Measurements from ENCODE around the gene UBAC2.

DNA sequence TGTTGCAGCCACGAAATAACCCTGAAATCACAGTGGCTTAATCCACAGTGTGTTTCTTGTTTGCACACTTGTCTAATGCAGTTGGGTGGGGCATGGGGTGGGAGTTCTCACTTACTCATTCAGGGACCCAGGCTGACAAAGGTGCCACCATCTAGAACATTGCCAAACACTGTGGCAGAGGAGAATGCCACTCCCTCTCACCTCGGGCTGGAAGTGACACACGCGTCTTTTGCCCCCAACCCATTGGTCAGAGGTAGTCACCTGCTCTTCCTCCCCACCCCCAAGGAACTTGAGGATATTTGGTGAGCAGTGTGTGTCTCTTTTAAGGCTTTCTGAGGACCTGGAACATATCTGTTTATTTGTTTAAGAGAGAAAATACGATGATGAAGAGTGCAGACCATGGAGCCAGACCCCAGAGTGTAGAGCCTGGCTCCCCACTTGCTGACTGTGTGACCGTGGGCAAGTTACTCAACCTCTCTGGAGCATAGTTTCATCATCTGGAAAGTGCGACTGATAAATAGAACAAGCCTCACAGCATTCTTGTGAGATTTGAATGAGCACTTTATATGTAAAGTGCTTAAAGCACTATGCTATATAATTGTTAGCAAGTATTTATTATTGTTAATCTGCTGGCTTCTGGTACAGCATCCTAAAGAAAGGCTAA, 89.2 kb downstream of the UBAC2 start:
- TF ChIP-seq CTCF (conservative IDR thresholded peaks at IDR 0.05) (no peak), ZFX (IDR thresholded peaks at IDR 0.05) (no peak)
